Measurements from ENCODE around the gene REL.

DNA sequence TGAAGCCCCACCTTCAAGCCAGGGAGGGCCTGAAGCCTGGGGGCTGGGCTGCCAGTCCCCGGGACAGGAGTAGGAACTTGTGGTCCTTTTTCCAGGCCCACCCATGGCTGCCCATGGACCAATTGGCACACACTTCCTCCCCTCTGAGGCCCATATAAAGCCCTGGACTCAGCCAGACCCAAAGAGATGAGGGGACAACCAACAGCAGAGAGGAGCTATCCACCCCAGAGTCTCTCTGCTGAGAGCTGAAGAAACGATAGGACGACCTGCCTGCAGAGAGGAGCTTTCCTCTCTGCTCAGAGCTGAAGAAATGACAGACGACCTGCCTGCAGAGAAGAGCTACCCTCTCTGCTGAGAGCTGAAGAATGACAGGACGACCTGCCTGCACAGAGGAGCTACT lies 92.3 kb downstream of the REL start:
- no peak for TF ChIP-seq CTCF (IDR thresholded peaks at IDR 0.05)
- no peak for TF ChIP-seq POLR2A (IDR thresholded peaks at IDR 0.05)

Data from prostate gland (tissue), 2 donors.